MV-4-11 (cell line): Measurements from ENCODE around the gene COLEC12.

Experiments used
- DNase-seq: peaks from one replicate; lab custom pipeline; 2025; lab: John Stamatoyannopoulos, UW

The COLEC12 gene

GRCh38 chr18:415047-415446 is 85.5 kb downstream of the COLEC12 start:
- DNase-seq, result no peak

GRCh38 chr18:413233-413632 is 87.3 kb downstream of the COLEC12 start:
- DNase-seq, result peak; percentile 16

GRCh38 chr18:410047-410455 is 90.5 kb downstream of the COLEC12 start:
- DNase-seq, result no peak

GRCh38 chr18:408367-408766 is 92.1 kb downstream of the COLEC12 start:
- no peak for DNase-seq

- DNase-seq, result no peak
Measured at GRCh38 chr18:407626-408224, 92.8 kb downstream of the COLEC12 start.

- no peak for DNase-seq
Measured at GRCh38 chr18:407191-407590, 93.3 kb downstream of the COLEC12 start.

- DNase-seq, result no peak
Measured at GRCh38 chr18:406677-407076, 93.8 kb downstream of the COLEC12 start.

- peak; percentile 74 for DNase-seq
Measured at GRCh38 chr18:405006-405405, 95.5 kb downstream of the COLEC12 start.

- no peak for DNase-seq
Measured at GRCh38 chr18:404061-404636, 96.4 kb downstream of the COLEC12 start.

- no peak for DNase-seq
Measured at GRCh38 chr18:402129-402528, 98.4 kb downstream of the COLEC12 start.

GRCh38 chr18:400456-400855 is 100.0 kb downstream of the COLEC12 start:
- peak; percentile 81 for DNase-seq

- no peak for DNase-seq
Measured at GRCh38 chr18:399631-400135, 100.8 kb downstream of the COLEC12 start.

- DNase-seq, result no peak
Measured at GRCh38 chr18:398935-399630, 101.4 kb downstream of the COLEC12 start.

- no peak for DNase-seq
Measured at GRCh38 chr18:396556-396955, 103.9 kb downstream of the COLEC12 start.

- no peak for DNase-seq
Measured at GRCh38 chr18:396251-396555, 104.3 kb downstream of the COLEC12 start.

GRCh38 chr18:395456-396250 is 104.8 kb downstream of the COLEC12 start:
- DNase-seq, result no peak

GRCh38 chr18:394987-395362 is 105.5 kb downstream of the COLEC12 start:
- no peak for DNase-seq

GRCh38 chr18:394262-394986 is 106.1 kb downstream of the COLEC12 start:
- DNase-seq, result peak; percentile 8

- DNase-seq, result no peak
Measured at GRCh38 chr18:393574-393957, 106.9 kb downstream of the COLEC12 start.

- DNase-seq, result no peak
Measured at GRCh38 chr18:392928-393573, 107.5 kb downstream of the COLEC12 start.

- DNase-seq, result peak; percentile 20
Measured at GRCh38 chr18:390741-391478, 109.6 kb downstream of the COLEC12 start.
